Measurements from ENCODE around the gene CEP85L.

DNA sequence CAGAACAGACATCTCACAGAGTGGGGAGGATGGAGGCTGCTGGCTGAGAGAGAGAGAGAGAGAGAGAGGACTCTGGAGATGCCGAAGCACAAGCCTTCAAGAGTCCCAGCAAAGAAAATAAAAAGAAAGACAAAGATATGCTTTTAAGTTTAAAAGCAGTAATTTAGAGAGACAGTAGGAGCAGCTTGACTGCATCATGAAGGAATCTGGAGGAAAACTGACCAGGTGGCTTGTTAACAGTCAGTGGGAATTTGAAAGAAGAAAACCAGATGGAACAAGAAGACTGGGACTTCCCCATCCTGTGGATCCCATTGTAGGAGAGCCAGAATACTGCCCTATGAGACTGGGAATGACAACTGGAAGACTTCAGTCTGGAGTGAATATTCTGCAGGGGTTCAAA lies 149.6 kb downstream of the CEP85L start:
- TF ChIP-seq, protein P1, sequence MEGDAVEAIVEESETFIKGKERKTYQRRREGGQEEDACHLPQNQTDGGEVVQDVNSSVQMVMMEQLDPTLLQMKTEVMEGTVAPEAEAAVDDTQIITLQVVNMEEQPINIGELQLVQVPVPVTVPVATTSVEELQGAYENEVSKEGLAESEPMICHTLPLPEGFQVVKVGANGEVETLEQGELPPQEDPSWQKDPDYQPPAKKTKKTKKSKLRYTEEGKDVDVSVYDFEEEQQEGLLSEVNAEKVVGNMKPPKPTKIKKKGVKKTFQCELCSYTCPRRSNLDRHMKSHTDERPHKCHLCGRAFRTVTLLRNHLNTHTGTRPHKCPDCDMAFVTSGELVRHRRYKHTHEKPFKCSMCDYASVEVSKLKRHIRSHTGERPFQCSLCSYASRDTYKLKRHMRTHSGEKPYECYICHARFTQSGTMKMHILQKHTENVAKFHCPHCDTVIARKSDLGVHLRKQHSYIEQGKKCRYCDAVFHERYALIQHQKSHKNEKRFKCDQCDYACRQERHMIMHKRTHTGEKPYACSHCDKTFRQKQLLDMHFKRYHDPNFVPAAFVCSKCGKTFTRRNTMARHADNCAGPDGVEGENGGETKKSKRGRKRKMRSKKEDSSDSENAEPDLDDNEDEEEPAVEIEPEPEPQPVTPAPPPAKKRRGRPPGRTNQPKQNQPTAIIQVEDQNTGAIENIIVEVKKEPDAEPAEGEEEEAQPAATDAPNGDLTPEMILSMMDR (IDR thresholded peaks at IDR 0.05; ENCODE audit: low read depth, low read length), result no peak
- TF ChIP-seq POLR2A (IDR thresholded peaks at IDR 0.05; ENCODE audit: extremely low read depth, insufficient read length), result no peak
- TF ChIP-seq MYC (IDR thresholded peaks at IDR 0.05; ENCODE audit: low read depth, low read length), result no peak
- TF ChIP-seq, protein P2, sequence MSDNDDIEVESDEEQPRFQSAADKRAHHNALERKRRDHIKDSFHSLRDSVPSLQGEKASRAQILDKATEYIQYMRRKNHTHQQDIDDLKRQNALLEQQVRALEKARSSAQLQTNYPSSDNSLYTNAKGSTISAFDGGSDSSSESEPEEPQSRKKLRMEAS (IDR thresholded peaks at IDR 0.05; ENCODE audit: low read depth, low read length), result no peak
